ENCODE data around the gene DDX42. TPM values are rescaled to one million over a fixed set of nuclear protein-coding genes. Genes with fewer than 3 reads are reported as not detected.
"Not testable (repeated sequence)": the region's sequence is repeated elsewhere in the genome, so short reads cannot be mapped to it uniquely, and the experiment has no call there.

DDX42 gene
- total RNA-seq, 4 donors from 2014 or later: 56.9 to 222 (median 84.9) TPM

DNA sequence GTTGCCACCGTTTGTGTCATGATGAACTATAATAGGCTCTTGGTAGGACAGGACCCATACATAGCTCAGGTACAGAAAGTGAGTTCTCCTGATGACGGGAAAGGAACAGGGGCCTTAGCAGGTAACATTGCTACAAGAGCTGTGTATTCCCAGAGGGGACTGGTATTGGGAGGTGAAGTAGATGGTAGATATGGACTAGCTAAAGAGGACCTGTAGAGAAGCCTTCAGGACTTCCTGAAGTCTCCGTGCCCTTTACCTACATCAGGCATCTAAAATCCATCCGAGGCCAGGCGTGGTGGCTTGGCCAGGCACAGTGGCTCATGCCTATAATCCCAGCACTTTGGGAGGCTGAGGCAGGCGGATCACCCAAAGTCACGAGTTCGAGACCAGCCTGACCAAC lies 81.2 kb downstream of the DDX42 start:
- H3K9me3 ChIP-seq: no peaks in the 10 kb centered on the region
- H3K36me3 ChIP-seq: no peaks in the 10 kb centered on the region
- DNase-seq (ENCODE audit: low spot score in 2 of 2): no peak
- H3K4me3 ChIP-seq: no peak overlapping the region
- no peaks in the 10 kb centered on the region for H3K27me3 ChIP-seq
- H3K27ac ChIP-seq: no peak overlapping the region
- 93% methylated on average over 8 of the region's 8 CpGs for WGBS
- H3K4me1 ChIP-seq: no peaks in the 10 kb centered on the region
- no peak for TF ChIP-seq CTCF (IDR thresholded peaks at IDR 0.05)
- TF ChIP-seq POLR2AphosphoS5 (IDR thresholded peaks at IDR 0.05): no peak
- TF ChIP-seq POLR2A (IDR thresholded peaks at IDR 0.05): no peak
- TF ChIP-seq EP300 (IDR thresholded peaks at IDR 0.05): no peak

GRCh38 chr17:63856425-63856824 lies 82.5 kb downstream of the DDX42 start:
- not testable (repeated sequence) for H3K27ac ChIP-seq; H3K4me1 ChIP-seq; H3K27me3 ChIP-seq; H3K36me3 ChIP-seq; H3K9me3 ChIP-seq; DNase-seq (ENCODE audit: low spot score in 2 of 2); H3K4me3 ChIP-seq
- 87% methylated on average over 8 of the region's 8 CpGs for WGBS

DNA sequence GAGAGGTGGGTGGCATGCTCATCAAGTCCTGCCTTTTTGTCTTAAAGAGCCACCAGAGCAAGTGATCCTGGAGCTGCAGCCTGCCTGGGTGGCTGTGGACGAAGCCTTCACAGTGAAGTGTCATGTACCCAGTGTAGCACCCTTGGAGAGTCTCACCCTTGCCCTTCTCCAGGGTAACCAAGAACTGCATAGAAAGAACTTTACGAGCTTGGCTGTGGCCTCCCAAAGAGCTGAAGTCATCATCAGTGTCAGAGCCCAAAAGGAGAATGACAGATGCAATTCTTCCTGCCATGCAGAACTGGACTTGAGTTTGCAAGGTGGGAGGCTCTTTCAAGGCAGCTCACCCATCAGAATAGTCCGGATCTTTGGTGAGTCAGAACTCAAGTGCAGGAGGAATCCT lies 85.3 kb downstream of the DDX42 start:
- no peak overlapping the region for H3K4me3 ChIP-seq
- no peaks in the 10 kb centered on the region for H3K36me3 ChIP-seq
- DNase-seq (ENCODE audit: low spot score in 2 of 2): no peak
- TF ChIP-seq POLR2AphosphoS5 (IDR thresholded peaks at IDR 0.05): no peak
- no peak for TF ChIP-seq POLR2A (IDR thresholded peaks at IDR 0.05)
- no peak for TF ChIP-seq CTCF (IDR thresholded peaks at IDR 0.05)
- TF ChIP-seq EP300 (IDR thresholded peaks at IDR 0.05): no peak
- H3K4me1 ChIP-seq: no peaks in the 10 kb centered on the region
- H3K27me3 ChIP-seq: no peaks in the 10 kb centered on the region
- no peak overlapping the region for H3K27ac ChIP-seq
- 91% methylated on average over 3 of the region's 3 CpGs for WGBS
- no peaks in the 10 kb centered on the region for H3K9me3 ChIP-seq

GRCh38 chr17:63866625-63867024 lies 92.7 kb downstream of the DDX42 start:
- H3K27ac ChIP-seq; H3K4me3 ChIP-seq; H3K9me3 ChIP-seq; H3K36me3 ChIP-seq; H3K4me1 ChIP-seq; DNase-seq (ENCODE audit: low spot score in 2 of 2); H3K27me3 ChIP-seq: not testable (repeated sequence)
- WGBS: 82% methylated on average over 7 of the region's 7 CpGs

Other genes with a start within 250 kb of the DDX42 start
- gene DCAF7, start 223.7 kb upstream of the DDX42 start, total RNA-seq: 10 to 100 TPM; 22.4 to 30.9 (median 27.4) TPM
- gene TACO1, start 173.3 kb upstream of the DDX42 start, total RNA-seq: 10 to 100 TPM in 2 of 4 donors, 1 to 10 TPM in 2; 9.3 to 20.2 (median 10.2) TPM
- 10 to 100 TPM; 31.6 to 55.1 (median 44.3) TPM for gene MAP3K3, start 151.8 kb upstream of the DDX42 start, total RNA-seq
- gene LIMD2, start 74.0 kb upstream of the DDX42 start, total RNA-seq: 1 to 10 TPM; 5.0 to 9.4 (median 6.8) TPM
- gene STRADA, start 32.4 kb upstream of the DDX42 start, total RNA-seq: 10 to 100 TPM; 17.0 to 52.2 (median 27.4) TPM
- 10 to 100 TPM; 48.1 to 70.0 (median 62.9) TPM for gene CCDC47, start 573 bp upstream of the DDX42 start, total RNA-seq
- 100 to 1,000 TPM; 105 to 144 (median 118) TPM for gene PSMC5, start 53.3 kb downstream of the DDX42 start, total RNA-seq
- 10 to 100 TPM; 46.4 to 54.7 (median 48.4) TPM for gene FTSJ3, start 53.5 kb downstream of the DDX42 start, total RNA-seq
- gene SMARCD2, start 68.5 kb downstream of the DDX42 start, total RNA-seq: 100 to 1,000 TPM; 234 to 337 (median 309) TPM
- gene CSH2, start 99.5 kb downstream of the DDX42 start, total RNA-seq: not detected
- not detected for gene GH2, start 107.8 kb downstream of the DDX42 start, total RNA-seq
- gene CSH1, start 122.4 kb downstream of the DDX42 start, total RNA-seq: not detected
- not detected for gene CSHL1, start 137.1 kb downstream of the DDX42 start, total RNA-seq
- gene GH1, start 144.7 kb downstream of the DDX42 start, total RNA-seq: not detected
- gene CD79B, start 158.2 kb downstream of the DDX42 start, total RNA-seq: 1 to 10 TPM; 1.5 to 7.9 (median 2.2) TPM
- 1 to 10 TPM in 2 of 4 donors, under 1 TPM in 2; 0.45 to 4.5 (median 1.6) TPM for gene SCN4A, start 198.7 kb downstream of the DDX42 start, total RNA-seq
- gene PRR29, start 224.2 kb downstream of the DDX42 start, total RNA-seq: under 1 TPM in 1 of 4 donors, not detected in 3; 0.30 TPM
- 10 to 100 TPM in 2 of 4 donors, 1 to 10 TPM in 2; 8.4 to 32.5 (median 14.9) TPM for gene ICAM2, start 246.5 kb downstream of the DDX42 start, total RNA-seq

Measured in suprapubic skin (tissue), 4 donors.